Stimulated activated CD4-positive, alpha-beta T cell treated with anti-CD3 and anti-CD28 coated beads, Interleukin-12 subunit alpha, Interleukin-12 subunit beta, amount 100 ng/mL, for 48 hours (primary cell): ENCODE results near the gene AP3B1.
"Not testable (repeated sequence)": the region's sequence is repeated elsewhere in the genome, so short reads cannot be mapped to it uniquely, and the experiment has no call there.

Experiments
- DNase-seq, 3 donors: peaks; one replicate each; pipeline ENCODE4 v3.0.0-alpha.2; 2020; ENCODE audit warnings: low read depth in 2 of 3, low spot score in 1 of 3

Gene AP3B1

GRCh38 chr5:78067581-78067980, 226.9 kb downstream of the AP3B1 start:
- not testable (repeated sequence) for DNase-seq

DNA sequence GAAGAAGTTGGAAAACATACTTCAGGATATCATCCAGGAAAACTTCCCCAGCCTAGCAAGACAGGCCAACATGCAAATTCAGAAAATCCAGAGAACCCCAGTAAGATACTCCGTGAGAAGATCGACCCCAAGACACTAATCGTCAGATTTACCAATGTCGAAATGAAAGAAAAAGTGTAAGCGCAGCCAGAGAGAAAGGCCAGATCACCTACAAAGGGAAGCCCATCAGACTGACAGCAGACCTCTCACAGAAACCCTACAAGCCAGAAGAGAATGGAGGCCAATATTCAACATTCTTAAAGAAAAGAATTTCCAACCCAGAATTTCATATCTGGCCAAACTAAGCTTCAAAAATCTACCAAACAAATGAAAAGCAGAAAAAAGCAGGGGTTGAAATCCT, 227.8 kb downstream of the AP3B1 start:
- DNase-seq = not testable (repeated sequence)

DNA sequence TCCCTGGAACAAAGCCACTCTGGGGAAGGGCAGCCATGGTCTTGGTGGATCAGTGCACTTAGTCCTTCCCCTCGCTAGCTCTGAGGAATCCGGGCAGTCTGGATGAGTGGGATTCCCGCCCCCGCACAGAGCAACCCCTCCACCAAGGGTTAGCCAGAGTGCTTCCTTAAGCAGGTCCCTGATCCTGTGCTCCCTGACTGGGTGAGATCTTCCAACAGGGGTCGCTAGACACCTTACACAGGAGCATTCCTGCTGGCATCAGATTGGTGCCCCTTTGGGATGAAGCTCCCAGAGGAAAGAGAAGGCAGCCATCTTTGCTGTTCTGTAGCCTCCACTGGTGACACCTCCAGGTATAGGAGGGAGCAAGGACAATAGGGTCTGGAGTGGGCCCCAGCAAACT, 228.8 kb downstream of the AP3B1 start:
- DNase-seq = no peak

DNA sequence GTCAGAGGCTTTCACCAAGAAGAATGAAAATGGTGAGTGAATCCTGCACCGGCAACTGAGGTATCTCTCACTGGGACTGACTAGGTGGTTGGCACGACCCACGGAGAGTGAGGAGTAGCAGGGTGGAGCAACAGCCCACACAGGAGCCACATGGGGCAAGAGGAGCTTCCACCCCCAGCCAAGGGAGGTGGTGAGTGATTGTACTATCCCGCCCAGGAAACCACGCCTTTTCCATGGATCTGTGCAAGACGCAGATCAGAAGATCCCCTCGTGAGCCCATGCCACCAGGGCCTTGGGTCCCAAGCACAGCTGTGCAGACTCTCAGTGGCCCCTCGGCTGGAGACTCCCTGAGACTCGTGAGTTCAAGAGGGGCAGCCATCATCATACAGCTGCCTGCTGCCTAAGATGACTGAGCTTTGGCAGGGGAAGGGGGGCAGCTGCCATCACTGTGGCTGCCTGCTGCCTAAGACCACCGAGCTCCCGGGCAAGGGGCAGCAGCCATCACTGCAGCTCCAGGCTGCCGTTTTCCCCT, 229.5 kb downstream of the AP3B1 start:
- no peak for DNase-seq

DNA sequence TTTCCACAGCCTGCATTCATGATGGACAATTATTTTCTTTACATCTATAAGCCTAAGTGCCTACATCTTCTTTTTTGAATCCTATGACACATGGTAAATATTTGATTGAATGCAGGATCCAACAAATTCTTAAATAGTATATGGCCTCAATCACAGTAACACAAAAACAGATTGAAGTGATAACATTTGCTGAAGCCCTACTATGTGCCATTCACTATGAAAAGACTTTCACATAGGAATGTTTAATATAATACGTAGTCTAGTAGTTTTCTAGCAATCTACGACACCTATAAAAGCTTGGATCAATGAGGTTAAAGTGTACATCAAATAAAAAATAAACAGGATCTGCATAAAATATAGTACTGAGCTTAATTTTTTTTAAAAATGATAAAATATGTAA, 231.0 kb downstream of the AP3B1 start:
- DNase-seq = no peak

GRCh38 chr5:78062645-78063044, 231.9 kb downstream of the AP3B1 start:
- no peak for DNase-seq

DNA sequence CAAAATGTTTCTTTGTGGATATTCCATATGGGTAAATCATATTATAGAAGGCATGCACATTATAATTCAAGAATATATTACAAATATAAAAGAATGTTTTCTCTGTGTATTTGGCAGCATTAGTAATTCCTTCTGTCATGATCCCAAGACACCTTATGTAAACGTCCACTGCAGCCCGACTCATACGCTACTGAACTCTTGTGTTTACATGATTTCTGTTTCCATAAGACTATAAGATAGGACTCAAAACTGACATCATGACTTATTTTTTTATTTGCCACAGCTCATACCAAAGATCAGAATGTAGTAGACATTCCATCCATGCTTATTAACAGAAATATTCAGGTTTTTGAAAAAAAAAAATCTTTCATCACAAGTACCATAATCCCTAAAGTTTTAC, 234.1 kb downstream of the AP3B1 start:
- no peak for DNase-seq

DNA sequence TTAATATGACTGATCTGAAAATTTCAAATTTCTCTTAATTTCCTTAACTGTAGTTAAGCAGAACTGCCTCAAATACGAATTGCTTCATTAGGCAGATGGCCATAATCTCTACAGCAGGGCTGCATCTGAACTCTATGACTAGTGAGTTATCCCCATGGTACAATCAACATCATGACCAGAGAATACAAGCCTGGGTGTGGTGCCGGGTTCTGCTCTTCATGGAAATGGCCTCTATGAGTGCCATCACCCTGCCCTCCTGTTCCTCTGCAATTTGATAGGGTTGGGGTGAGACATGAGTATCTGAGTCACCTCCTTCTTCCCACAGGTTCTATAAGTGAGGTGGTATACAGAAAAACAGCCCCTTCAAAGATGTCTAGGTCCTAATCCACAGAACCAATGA, 235.9 kb downstream of the AP3B1 start:
- DNase-seq = no peak

DNA sequence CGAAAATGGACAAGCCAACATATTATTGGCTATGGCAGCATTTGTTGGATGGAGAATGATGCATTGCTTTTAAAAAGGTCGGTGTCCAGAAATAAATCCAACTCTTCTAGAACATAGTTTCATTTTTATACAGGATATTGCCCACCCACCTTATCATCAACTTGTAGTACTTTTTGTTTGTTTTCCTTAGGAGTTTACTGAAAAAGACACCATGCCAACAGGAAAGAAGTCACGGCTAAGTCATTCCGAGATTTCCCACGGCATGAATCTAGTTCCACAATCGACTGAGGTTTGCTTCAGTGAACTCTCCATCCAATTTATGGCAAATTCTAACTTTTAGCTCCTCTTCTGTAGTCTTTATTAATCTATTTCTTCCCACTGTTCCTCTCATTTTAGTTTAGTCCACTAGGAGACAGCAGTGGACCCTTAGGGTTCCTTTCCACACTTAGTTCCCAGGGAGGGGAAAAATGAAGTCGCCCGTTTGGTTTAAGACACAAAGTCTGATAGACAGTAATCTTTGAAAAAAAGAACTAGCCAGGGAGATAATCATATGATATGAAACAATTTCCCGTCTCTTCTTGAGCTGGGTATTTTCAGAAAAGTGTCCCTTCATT, 237.5 kb downstream of the AP3B1 start:
- DNase-seq = no peak

DNA sequence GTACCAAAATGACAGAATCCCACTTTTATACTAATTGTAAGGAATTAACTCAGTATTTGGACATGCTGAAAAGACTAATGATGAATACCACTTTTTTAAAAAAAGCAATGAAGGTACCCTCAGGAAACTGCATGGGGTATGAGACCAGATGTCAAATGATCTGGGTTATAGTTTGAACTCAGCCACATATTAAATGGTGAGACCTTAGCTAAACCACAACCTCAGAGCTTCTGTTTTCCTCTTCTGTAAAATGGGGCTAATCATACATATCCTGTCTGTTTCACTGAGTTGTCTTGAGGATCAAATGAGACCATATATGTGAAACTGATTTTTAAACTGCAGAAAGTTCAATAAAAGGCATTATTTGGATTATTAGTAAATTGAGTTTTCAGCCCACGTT, 238.4 kb downstream of the AP3B1 start:
- no peak for DNase-seq

DNA sequence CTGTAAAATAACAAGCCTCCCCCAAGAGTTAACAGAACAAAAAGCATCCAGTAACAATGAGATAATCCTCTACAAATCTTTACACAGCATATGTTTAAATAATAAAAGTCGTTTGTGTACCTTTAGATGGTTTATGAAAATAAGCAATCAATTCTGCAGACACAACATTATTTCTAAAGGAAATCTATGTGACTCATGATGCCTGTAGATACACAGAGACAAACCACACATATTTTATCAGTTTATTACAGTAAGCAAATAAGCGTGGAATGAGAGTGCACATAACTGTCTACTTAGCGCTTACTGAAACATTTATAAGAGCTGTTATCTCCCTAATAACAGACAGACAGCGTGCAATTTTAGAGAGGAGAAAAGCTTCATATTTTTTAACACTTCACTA, 243.6 kb downstream of the AP3B1 start:
- no peak for DNase-seq

DNA sequence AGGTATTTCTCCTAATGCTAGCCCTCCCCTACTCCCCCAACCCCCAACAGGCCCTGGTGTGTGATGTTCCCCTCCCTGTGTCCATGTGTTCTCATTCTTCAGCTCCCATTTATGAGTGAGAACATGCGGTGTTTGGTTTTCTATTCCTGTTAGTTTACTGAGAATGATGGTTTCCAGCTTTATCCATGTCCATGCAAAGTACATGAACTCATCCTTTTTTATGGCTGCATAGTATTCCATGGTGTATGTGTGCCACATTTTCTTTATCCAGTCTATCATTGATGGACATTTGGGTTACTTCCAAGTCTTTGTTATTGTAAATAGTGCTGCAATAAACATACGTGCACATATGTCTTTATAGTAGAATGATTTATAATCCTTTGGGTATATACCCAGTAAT, 247.7 kb downstream of the AP3B1 start:
- not testable (repeated sequence) for DNase-seq

DNA sequence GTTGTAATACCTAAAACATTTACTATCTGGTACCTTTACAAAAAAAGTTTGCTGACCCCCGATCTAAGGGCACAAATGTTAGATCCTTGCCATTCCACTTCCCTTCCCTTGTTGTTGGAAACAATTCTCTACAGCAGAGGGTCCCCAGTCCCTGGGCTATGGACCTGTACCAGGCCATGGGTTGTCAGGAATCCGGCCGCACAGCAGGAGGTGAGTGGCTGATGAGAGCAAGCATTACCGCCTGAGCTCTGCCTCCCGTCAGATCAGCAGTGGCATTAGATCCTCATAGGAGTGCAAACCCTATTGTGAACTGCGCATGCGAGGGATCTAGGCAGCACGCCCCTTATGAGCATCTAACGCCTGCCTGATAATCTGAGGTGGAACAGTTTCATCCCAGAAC, 248.5 kb downstream of the AP3B1 start:
- no peak for DNase-seq

DNA sequence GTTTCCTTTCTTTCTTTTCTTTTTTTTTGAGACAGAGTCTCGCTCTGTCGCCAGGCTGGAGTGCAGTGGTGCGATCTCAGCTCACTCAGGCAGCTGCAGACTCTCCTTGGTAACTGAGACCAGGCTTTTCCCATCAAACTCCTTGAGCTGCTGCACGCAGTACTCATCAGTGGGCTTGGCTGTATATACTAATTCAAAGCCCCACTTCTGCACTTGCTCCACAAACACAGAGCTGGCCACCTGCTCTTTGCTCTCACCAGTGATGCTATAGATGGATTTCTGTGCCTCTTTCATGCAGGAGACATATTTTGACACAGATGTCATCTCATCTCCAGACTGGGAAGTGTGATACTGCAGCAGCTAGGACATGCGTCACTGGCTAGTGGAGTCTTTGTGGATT, 252.7 kb downstream of the AP3B1 start:
- DNase-seq = no peak

- no peak for DNase-seq
Measured at GRCh38 chr5:78025540-78025939, 269.0 kb downstream of the AP3B1 start.

- no peak for DNase-seq
Measured at GRCh38 chr5:78019744-78020143, 274.8 kb downstream of the AP3B1 start.

DNA sequence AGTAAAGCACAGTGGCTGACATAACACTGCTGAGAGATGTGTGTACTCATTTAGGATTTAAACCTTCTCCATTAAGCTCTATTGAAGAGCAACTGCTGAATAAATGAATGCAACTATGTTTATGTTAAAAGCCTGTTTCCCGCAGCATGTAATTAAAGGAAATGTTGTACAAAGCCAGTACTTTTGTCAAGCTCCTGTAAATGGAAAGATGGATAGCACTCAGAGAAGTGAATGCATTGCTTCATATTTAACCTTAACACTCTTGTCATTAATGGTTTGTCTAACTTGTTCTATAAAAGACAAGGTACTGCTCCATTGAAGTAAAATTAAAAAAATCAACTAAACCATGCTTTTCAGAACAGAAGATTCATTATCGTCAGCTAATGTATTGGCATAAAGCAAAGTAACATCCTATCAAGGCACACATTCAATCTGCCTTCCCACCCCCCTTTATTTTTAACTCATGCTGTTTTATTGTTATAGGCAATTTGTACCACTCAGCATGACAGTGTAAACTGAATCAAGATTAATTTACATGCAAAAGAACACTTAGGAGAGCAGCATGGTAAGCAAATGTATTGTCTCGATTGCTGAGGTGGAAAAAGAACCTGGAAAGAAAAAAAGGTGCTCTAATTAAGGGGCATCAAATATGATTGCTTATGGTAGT, 277.5 kb downstream of the AP3B1 start:
- no peak for DNase-seq

DNA sequence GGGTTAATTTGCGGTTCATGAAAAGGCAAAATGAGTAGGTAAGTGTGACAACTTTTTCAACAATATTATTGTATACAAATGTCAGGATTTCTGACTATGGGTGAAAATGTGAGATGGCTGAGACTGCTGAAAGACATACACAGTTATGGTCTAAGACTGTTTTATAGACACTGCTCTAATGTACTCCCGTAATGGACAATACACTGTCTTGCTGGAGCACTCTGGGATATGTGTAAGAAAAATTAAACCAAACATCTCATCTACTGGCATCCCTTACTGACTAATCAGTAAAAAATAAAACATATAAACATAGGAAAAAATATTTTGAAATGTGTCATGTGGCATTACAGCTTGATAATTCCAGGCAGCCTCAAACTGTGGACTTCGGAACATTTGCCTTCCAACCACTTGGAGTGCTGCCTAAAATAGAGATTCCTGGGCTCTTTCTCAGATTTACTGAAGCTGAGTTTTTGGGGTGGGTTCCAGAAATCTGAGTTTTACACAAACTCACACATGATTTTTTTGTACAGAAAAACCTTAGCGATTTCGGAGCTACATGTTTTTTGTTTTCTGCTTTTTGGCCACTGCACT, 284.5 kb downstream of the AP3B1 start:
- DNase-seq = no peak

- DNase-seq = no peak
Measured at GRCh38 chr5:78008356-78008967, 286.0 kb downstream of the AP3B1 start.

- DNase-seq = no peak
Measured at GRCh38 chr5:78007233-78007632, 287.3 kb downstream of the AP3B1 start.

- no peak for DNase-seq
Measured at GRCh38 chr5:78006449-78006848, 288.0 kb downstream of the AP3B1 start.
